Embryonic facial prominence (tissue), 1 donor: ENCODE measurements around the gene ZNF878.
A peak's percentile ranks its signal among the peaks of the same experiment; 100 is the strongest.

Source experiments
- DNase-seq: peaks from one replicate; pipeline ENCODE4 v3.0.0-alpha.2; 2016; ENCODE audit errors: extremely low spot score

ZNF878 gene

DNA sequence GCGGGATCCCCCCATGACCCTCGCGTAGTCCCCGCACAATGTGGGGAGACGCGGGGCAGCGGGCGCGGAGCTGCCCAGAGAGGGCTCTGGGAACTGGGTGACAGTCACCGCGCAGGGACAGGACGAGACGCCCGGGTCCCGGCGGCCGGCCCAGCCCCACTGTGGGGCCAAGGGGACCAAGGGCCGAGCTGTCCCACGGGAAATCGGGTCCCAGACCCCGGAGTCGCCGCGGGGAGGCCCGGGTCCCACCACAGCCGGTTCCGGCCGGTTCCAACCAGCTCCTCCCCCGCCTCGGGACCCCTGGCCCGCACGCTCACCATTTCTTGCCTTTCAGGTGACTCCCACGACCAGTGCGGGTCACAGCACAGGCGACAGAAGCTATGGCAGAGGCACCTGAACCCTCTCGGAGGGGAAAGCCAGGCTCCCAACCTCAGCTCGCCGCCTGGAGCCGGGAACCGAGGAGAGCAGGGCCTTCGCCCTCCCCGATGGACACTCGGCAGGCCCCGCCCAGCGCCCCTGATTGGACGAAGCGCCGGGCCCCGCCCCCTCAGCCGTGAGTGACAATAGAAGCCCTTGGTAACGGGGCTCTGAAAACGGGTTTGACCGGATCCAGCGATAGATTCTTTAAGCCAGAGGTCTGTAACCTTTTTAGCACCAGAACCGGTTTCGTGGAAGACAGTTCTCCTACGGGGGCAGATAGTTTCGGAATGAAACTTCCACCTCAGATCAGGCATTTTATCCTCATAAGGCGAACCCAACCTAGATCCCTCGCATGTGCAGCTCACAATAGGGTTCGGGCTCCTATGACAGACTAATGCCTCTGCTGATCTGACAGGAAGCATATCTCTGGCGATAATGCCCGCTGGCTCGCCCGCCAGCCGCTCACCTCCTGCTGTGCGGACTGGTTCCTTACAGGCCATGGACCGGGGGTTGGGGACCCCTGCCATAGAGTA is 17.3 kb downstream of the ZNF878 start, which contains the start of gene ZNF433:
Gene ZNF433 (minus strand): TSS at position 460 of the 953 bp plus-strand sequence. CDS start 140 bp downstream, at position 320.
- DNase-seq, result peak; percentile 85

DNA sequence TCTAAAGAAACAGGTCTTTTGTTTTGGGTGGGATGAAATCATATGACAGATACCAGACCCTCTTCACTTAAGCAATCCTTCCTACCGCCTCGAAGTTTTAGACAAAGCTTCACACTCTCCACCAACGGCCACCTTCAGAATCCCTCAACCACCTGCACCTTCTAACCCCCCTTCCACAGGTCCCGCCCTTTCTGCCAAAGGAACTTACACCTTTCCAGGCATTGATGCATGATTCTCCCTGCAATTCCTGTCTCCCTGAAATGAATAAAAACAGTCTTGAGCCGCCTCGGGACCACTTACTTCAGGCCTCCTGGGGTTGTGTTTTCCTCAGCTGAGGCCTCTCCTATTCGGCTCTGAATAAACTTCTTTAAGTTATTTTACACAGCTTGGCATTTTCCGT is 18.1 kb downstream of the ZNF878 start:
- DNase-seq, result no peak

DNA sequence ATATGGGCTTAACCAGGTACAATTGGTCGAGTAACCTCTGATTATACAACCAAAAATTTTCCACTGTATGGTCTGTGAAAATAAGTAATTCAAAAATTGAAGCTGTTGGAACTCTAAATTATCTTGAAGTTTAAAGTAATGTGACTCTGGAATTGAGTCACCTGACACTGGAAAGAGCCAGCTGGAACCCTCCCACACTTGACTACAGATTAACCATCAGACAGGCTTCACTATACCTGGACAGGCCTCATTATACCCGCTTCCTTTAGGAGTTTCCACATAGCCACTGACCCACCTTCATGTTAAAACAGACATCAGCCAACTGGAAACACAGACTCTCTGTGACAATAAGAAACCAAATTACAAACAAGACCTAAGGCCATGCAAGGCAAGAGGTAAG is 18.6 kb downstream of the ZNF878 start:
- no peak for DNase-seq

GRCh38 chr19:12015753-12016116 is 37.0 kb downstream of the ZNF878 start:
- DNase-seq, result no peak

- no peak for DNase-seq
These were observed 37.6 kb downstream of the ZNF878 start for GRCh38 chr19:12015015-12015752.

DNA sequence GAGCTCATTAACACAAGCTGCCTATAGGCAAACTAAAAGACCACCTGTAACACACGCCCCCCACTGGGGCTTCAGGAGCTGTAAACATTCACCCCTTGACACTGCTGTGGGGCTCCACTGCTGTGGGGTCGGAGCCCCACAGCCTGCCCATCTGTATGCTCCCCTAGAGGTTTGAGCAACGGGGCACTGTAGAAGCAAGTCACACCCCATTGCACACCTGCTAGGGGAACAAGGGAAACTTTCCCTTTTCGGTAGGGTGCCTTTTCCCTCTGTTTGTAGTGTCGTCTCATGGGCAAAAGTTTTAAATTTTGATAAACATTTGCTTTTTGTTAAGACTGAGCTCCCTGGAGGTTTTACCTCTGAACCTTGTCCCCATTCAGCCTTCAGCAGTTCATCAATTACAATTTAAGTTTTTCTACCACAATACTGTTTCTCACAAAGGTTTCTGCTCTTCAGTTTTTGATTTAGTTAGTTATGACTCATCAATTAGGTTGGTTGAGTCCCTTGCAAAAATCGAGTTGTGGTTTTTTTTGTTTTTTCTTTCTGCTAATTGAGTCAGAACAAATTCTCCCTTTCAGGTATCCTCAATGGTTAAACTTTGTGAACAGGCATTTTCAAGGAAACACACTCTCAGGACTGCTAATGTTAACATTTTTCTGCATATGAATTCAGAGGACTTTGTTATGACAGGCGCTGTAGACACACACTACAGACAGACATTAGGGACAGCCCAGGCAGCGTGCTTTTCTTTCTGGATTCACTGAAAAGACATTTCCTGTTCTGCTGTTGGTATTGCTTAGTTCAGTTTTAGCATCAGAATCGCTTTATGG is 52.4 kb downstream of the ZNF878 start:
- DNase-seq, result no peak

- no peak for DNase-seq
These were observed 57.6 kb downstream of the ZNF878 start for GRCh38 chr19:11995174-11995573.
